A172 (cell line): Measurements from ENCODE around the gene PLK4. TPM values are rescaled to one million over a fixed set of nuclear protein-coding genes. Genes with fewer than 3 reads are reported as not detected.
"Not testable (repeated sequence)": the region's sequence is repeated elsewhere in the genome, so short reads cannot be mapped to it uniquely, and the experiment has no call there.

Source experiments
- DNase-seq: peaks from one replicate; pipeline ENCODE4 v3.0.0-alpha.2; 2015; ENCODE audit warnings: low spot score
- total RNA-seq: library from RNA; depleted of rRNA; stranded (reverse); fragments of >200 nt; shearing (Covaris generic); gene quantifications from 2 replicates; pipeline ENCODE4 v1.2.3, GENCODE V29; 2014; rRNA removed

The PLK4 gene
- total RNA-seq = 20.0 and 46.9 TPM in 2 replicates

GRCh38 chr4:127880763-127881562 is at the start of gene PLK4:
Gene PLK4, plus strand, starts transcription at chr4:127880893. Its CDS starts 242 bp downstream, at chr4:127881135.
- DNase-seq = peak; percentile 93

- DNase-seq = no peak
Observed at GRCh38 chr4:127832585-127832984, 48.1 kb upstream of the PLK4 start.

GRCh38 chr4:127843704-127844600 is 36.7 kb upstream of the PLK4 start:
- DNase-seq = no peak

GRCh38 chr4:127844601-127845116 is 36.0 kb upstream of the PLK4 start:
- DNase-seq = no peak

- no peak for DNase-seq
Observed at GRCh38 chr4:127846061-127846460, 34.6 kb upstream of the PLK4 start.

DNA sequence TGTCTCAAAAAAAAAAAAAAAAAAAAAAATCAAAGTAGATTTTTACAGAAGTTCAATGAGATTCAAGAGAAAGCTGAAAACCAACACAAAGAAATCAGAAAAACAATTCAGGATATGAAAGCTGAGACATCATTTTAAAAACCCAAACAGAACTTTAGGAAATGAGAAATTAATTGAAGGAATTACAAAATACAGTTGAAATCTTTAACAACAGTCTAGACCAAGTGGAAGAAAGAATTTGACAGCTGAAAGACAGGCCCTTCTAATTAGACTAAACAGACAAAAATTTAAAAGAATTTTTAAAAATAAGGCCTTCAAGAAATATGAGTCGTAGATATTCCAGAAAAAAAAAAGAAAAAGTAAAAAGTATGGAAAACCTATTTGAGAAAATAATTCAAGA is 33.9 kb upstream of the PLK4 start:
- no peak for DNase-seq

DNA sequence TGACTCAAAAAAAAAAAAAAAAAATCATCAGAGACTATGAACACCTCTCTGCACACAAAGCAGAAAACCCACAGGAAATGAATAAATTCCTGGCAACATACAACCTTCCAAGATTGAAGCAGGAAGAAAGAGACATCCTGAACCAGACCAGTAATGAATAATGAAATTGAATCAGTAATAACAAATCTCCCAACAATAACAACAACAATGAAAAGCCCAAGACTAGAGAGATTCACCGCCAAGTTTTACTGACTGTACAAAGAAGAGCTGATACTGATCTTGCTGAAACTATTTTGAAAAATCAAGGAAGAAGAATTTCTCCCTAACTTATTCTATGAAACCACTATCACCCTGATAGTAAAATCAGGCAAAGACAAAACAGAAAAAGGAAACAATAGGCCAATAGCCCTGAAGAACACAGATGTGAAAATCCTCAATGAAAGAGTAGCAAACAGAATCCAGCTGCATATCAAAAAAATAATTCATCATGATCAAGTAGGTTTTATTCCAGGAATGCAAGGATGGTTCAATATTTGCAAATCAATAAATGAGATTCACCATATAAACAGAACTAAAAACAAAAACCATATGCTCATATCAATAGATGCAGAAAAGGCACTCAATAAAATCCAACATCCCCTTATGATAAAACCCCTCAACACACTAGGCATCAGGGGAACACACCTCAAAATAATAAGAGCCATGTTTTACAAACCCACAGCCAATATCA is 31.0 kb upstream of the PLK4 start:
- DNase-seq = no peak

DNA sequence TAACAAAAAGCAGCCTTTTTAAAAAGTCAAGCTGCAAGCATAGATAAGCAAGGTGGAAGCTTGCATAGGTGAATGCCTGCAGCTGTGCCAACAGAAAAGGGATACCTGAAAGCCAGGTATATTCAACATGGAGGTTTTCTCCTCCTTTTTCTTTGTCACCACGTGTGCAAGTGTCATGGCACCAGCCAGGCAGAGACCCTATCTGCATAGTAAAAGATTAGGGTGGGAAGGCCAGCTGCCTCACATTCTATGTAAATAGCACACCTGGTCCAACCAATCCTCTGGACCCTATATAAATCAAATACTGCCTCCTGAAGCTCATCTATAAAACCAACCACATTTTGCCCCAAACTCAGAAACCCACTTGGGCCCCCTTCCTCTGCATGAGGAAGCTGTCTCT is 28.0 kb upstream of the PLK4 start:
- DNase-seq = no peak

GRCh38 chr4:127856196-127856812 is 24.4 kb upstream of the PLK4 start:
- DNase-seq = no peak

GRCh38 chr4:127856813-127857447 is 23.8 kb upstream of the PLK4 start:
- DNase-seq = peak; percentile 78

- DNase-seq = no peak
Observed at GRCh38 chr4:127857641-127858040, 23.1 kb upstream of the PLK4 start.

DNA sequence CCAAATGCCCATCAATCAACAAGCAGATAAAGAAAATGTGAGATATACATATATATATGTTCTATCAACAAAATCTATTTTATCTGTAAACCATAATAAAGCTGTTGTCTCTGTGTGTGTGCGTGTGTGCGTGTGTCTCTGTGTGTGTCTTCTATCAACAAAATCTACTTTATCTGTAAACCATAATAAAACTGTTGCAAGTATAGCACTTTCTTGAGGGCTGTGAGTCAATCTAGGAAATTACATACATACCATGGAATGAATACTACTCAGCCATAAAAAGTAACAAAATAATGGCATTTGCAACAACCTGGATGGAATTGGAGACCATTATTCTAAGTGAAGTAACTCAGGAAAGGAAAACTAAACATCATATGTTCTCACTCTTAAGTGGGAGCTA is 12.5 kb upstream of the PLK4 start:
- no peak for DNase-seq

DNA sequence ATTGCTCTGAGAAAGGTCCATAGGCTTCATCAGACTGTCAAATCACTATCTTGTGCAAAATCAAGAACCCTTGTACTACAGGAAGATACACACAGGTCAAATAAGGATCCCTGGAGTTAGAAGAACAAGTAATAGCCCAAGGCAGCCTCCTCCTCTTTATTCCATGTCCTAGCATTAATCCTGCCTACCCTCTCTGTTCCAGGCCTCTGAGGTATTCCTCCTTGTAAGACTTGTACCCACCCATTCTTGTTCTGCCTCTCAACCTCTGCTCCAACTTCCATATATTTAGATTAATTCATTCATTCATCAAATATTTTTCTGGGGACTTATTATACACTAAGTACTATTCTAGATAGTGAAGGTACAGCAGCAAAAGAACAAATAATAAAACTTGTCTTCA is 10.4 kb upstream of the PLK4 start:
- no peak for DNase-seq

DNA sequence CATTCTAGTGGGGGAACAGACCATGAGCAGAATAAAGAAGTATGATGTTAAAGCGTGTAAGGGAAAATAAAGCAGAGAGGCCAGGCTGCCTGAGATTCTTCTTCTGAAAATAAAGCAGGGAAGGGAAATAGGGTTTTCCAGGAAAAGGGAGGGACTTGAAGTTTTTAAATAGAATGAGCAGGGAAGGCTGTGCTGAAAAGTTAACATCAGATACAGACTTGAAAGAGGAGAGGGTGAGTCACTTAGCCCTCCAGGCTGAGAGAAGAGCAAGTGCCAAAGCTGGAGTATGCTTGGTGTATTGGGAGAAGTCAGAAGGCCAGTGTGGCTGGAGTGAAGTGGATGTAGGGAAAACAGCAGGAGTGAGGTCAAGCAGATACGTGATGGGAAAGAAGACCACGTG is 10.0 kb upstream of the PLK4 start:
- peak; percentile 65 for DNase-seq

- DNase-seq = no peak
Observed at GRCh38 chr4:127875791-127876190, 4.9 kb upstream of the PLK4 start.

DNA sequence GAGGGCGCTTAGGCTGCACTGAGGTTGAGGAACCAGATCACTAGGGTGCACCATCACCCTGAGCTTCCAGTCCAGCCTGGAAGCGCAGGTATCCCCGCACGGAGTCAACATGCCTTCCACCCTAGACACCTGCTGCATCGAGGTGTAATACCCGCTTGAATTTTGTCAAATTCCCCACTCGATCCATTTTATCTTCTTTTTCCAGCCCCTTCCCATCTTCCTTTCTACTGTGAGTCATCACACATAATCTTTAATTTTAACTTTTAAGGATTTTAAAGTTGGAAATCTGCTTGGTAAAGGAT is 821 bp downstream of the PLK4 start:
- DNase-seq = no peak

DNA sequence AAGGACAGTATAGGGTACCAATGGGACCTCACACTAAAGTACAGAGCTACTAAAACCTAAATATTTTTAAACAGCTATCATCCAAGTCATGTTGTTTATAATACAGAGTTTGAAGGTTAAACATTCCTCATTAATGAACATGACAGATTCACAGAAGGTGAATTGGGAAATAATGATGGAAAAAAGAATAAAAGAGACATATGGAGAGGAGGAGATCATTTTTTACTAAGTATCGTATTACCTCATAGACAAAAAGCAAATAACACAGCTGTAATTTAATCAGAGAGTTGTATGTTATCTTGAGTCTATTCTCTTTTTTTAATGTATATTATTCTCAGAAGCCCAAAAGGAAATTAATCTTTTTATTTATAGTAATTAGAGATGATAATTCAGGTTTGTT is 7.9 kb downstream of the PLK4 start:
- no peak for DNase-seq

DNA sequence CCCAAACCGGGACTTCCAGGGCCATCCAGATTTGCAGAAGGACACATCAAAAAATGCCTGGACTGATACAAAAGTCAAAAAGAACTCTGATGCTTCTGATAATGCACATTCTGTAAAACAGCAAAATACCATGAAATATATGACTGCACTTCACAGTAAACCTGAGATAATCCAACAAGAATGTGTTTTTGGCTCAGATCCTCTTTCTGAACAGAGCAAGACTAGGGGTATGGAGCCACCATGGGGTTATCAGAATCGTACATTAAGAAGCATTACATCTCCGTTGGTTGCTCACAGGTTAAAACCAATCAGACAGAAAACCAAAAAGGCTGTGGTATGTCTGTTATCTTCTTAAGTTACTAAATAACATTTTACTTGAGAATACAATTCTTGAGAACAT is 9.2 kb downstream of the PLK4 start:
- DNase-seq = no peak

DNA sequence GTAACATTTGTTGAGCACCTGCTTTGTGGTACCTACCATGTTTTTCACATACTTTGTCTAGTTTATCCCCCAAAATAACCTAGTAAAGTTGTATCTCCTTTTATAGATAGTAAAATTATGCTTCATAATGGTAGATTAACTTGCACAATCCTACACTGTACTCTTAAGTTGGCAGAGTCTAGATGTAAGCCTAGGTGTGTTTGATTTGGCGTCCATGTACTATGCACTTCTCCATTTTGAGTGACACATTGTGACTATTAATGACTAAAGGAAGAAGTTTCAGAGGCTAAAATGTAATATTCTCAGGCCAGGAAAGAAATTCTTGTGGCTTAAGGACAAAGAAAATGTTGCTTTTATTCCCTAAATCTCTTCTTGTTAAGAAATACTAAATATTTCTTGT is 15.4 kb downstream of the PLK4 start:
- DNase-seq = no peak

- DNase-seq = no peak
Observed at GRCh38 chr4:127896528-127896927, 15.8 kb downstream of the PLK4 start.

DNA sequence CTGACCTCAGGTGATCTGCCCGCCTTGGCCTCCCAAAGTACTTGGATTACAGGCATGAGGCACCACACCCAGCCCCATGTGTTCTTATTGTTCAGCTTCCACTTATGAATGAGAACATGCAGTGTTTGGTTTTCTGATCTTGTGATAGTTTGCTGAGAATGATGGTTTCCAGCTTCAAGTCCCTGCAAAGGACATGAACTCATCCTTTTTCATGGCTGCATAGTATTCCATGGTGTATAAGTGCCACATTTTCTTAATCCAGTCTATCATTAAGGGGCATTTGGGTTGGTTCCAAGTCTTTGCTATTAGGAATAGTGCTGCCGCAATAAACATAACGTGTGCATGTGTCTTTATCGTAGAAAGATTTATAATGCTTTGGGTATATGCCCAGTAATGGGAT is 19.0 kb downstream of the PLK4 start:
- DNase-seq = not testable (repeated sequence)
